SU-DHL-6 (cell line): ENCODE data around the gene NRXN2.

ENCODE experiments used
- H2AFZ ChIP-seq: fragments of 200-600 bp; sonication (generic); 2 replicates; pipeline ENCODE4 v1.6.1; 2014; ENCODE audit warnings: low read depth, mild to moderate bottlenecking, moderate library complexity, mixed read lengths, antibody characterized with exemption, low read length; ENCODE audit not compliant: severe bottlenecking
- H3F3A ChIP-seq: fragments of 200-600 bp; shearing (Covaris generic); 2 replicates; pipeline ENCODE4 v1.6.0; 2016; ENCODE audit warnings: antibody characterized with exemption, mild to moderate bottlenecking; ENCODE audit not compliant: insufficient read depth
- H3K27ac ChIP-seq: fragments of 200-600 bp; sonication (generic); 2 replicates; pipeline ENCODE4 v1.5.1; 2016; ENCODE audit warnings: low read depth, mild to moderate bottlenecking, low read length, moderate library complexity, mixed read lengths
- H3K27me3 ChIP-seq: fragments of 200-600 bp; sonication (generic), shearing (Covaris generic); 2 replicates; pipeline ENCODE4 v1.6.0; 2014; ENCODE audit warnings: mild to moderate bottlenecking, low read length
- H3K36me3 ChIP-seq: fragments of 200-600 bp; sonication (generic); 2 replicates; pipeline ENCODE4 v1.6.1; 2014; ENCODE audit warnings: mild to moderate bottlenecking, low read length, mixed read lengths
- H3K4me2 ChIP-seq: fragments of 300-600, 200-600 bp; shearing (Covaris generic), sonication (generic); 2 replicates; pipeline ENCODE4 v1.6.0; 2014; ENCODE audit warnings: low read length, low read depth, mild to moderate bottlenecking; ENCODE audit not compliant: poor library complexity, severe bottlenecking
- H3K4me3 ChIP-seq: fragments of 200-600 bp; sonication (generic); 2 replicates; pipeline ENCODE4 v1.5.1; 2014; ENCODE audit warnings: antibody characterized with exemption, low read length, mild to moderate bottlenecking, mixed read lengths; ENCODE audit not compliant: insufficient read depth, poor library complexity, severe bottlenecking
- H3K79me2 ChIP-seq: fragments of 200-600 bp; sonication (generic); 2 replicates; pipeline ENCODE4 v1.6.1; 2014; ENCODE audit warnings: mild to moderate bottlenecking, low read length, moderate library complexity; ENCODE audit not compliant: insufficient read depth
- H3K9ac ChIP-seq: fragments of 200-600 bp; sonication (generic); 2 replicates; pipeline ENCODE4 v1.7.0; 2014; ENCODE audit warnings: mild to moderate bottlenecking, low read length
- H3K9me2 ChIP-seq: fragments of 200-600 bp; sonication (generic); replicated peaks from 2 replicates; pipeline ENCODE4 v1.6.1; 2014; ENCODE audit warnings: low read length; ENCODE audit not compliant: insufficient read depth
- H3K9me3 ChIP-seq: fragments of 200-600 bp; sonication (generic); 2 replicates; pipeline ENCODE4 v1.6.1; 2014; ENCODE audit warnings: low read length, mixed read lengths; ENCODE audit not compliant: insufficient read depth
- H4K20me1 ChIP-seq: fragments of 200-600 bp; sonication (generic); 2 replicates; pipeline ENCODE4 v1.6.1; 2014; ENCODE audit warnings: low read depth, mild to moderate bottlenecking, antibody characterized with exemption, low read length, moderate library complexity, mixed read lengths
- EZH2phosphoT487 ChIP-seq: fragments of 200-600 bp; sonication (generic), shearing (Covaris generic); conservative IDR thresholded peaks from 2 replicates; pipeline ENCODE4 v1.6.1; 2018; ENCODE audit warnings: mild to moderate bottlenecking, antibody characterized with exemption, low read length, moderate library complexity, mixed read lengths
- TF ChIP-seq, protein P1 (sequence below): fragments of 200-600 bp; sonication (generic); IDR thresholded peaks from one replicate; pipeline ENCODE4 v1.5.1; 2017; ENCODE audit warnings: antibody characterized with exemption, mild to moderate bottlenecking, low read length, moderate library complexity; ENCODE audit not compliant: insufficient read depth, poor library complexity, severe bottlenecking

NRXN2 gene

DNA sequence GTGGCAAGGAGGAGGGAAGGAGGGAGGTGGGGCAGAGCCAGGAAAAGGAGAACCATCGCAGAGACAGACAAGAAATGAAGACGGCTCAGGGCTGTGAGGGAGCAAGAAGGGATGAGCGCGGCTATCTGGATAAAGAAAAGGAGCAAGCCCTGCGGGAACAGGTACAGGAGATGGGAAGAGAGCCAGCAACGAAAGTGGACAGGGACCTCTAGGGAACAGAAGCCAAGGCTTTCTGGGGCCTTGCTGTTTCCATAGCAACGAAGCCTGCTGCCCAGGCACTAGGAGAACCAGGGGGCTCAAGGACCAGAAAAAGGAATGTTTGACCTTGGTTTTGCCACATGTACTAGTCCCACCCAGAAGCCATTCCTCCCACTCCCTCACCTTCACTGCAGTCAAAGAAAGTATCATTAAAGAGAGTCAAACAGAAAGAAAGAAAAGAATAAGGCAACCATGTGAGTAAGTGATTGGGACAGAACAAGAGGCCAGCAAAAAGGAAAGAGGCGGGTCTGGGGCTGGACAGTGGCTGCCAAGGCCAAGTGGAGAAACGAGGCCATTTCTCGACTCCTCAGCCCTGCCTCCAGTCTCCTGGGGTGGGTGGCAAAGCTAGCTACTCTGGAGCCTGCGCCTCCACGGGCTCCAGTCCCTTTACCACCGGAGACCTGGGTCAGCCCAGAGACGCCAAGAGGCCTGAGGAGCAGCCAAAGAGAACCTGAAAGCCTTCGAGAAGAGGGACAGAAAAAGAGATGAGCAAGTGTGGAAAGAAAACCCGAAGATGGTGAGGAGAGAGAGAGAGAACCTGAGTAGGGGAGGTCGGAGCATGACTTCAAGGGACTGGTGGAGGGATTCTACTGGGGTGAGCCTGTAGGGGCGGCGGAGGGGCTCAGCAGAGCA, 35.1 kb downstream of the NRXN2 start:
- H3K79me2 ChIP-seq = no peaks in the 10 kb centered on the region
- no peaks in the 10 kb centered on the region for H3K27me3 ChIP-seq

DNA sequence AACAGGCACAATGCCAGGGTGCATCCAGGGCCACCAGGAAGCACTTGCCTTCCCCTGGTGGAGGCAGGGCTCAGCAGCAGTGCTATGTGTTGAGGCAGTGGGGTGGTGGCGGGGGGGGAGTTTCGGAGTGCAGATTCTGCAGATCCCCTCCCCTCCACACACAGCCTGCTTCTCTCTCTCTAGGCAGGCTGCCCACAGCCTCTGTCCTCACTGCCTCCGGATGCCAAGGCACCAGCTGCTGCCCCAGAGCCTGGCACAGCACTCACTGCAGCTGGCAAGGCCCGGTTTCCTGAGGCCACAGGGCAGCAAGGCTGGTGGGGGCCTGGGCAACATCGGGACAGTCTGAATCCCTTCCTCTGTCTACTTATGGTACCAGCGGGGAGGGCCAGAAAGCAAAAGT, 35.8 kb downstream of the NRXN2 start:
- H3K9ac ChIP-seq = no peak overlapping the region
- no peak overlapping the region for H3K27ac ChIP-seq
- no peak overlapping the region for H2AFZ ChIP-seq
- H3K4me2 ChIP-seq = no peak overlapping the region
- no peaks in the 10 kb centered on the region for H3K27me3 ChIP-seq
- no peaks in the 10 kb centered on the region for H3F3A ChIP-seq
- no peaks in the 10 kb centered on the region for H3K36me3 ChIP-seq
- TF ChIP-seq, protein P1, sequence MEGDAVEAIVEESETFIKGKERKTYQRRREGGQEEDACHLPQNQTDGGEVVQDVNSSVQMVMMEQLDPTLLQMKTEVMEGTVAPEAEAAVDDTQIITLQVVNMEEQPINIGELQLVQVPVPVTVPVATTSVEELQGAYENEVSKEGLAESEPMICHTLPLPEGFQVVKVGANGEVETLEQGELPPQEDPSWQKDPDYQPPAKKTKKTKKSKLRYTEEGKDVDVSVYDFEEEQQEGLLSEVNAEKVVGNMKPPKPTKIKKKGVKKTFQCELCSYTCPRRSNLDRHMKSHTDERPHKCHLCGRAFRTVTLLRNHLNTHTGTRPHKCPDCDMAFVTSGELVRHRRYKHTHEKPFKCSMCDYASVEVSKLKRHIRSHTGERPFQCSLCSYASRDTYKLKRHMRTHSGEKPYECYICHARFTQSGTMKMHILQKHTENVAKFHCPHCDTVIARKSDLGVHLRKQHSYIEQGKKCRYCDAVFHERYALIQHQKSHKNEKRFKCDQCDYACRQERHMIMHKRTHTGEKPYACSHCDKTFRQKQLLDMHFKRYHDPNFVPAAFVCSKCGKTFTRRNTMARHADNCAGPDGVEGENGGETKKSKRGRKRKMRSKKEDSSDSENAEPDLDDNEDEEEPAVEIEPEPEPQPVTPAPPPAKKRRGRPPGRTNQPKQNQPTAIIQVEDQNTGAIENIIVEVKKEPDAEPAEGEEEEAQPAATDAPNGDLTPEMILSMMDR = no peak
- no peaks in the 10 kb centered on the region for H4K20me1 ChIP-seq
- H3K9me3 ChIP-seq = no peaks in the 10 kb centered on the region
- H3K4me3 ChIP-seq = no peak overlapping the region
- no peaks in the 10 kb centered on the region for H3K79me2 ChIP-seq
- no peaks in the 10 kb centered on the region for H3K9me2 ChIP-seq

More for the DNA sequence above, 35.1 kb downstream of the NRXN2 start:
- H2AFZ ChIP-seq = no peak overlapping the region
- no peaks in the 10 kb centered on the region for H4K20me1 ChIP-seq
- no peak for TF ChIP-seq EZH2phosphoT487
- TF ChIP-seq, protein P1 = no peak
- H3K4me2 ChIP-seq = no peak overlapping the region
- no peaks in the 10 kb centered on the region for H3K9me3 ChIP-seq
- H3K36me3 ChIP-seq = no peaks in the 10 kb centered on the region
- H3K9ac ChIP-seq = no peak overlapping the region
- no peaks in the 10 kb centered on the region for H3F3A ChIP-seq
- no peaks in the 10 kb centered on the region for H3K9me2 ChIP-seq
- no peak overlapping the region for H3K4me3 ChIP-seq
- no peak overlapping the region for H3K27ac ChIP-seq

DNA sequence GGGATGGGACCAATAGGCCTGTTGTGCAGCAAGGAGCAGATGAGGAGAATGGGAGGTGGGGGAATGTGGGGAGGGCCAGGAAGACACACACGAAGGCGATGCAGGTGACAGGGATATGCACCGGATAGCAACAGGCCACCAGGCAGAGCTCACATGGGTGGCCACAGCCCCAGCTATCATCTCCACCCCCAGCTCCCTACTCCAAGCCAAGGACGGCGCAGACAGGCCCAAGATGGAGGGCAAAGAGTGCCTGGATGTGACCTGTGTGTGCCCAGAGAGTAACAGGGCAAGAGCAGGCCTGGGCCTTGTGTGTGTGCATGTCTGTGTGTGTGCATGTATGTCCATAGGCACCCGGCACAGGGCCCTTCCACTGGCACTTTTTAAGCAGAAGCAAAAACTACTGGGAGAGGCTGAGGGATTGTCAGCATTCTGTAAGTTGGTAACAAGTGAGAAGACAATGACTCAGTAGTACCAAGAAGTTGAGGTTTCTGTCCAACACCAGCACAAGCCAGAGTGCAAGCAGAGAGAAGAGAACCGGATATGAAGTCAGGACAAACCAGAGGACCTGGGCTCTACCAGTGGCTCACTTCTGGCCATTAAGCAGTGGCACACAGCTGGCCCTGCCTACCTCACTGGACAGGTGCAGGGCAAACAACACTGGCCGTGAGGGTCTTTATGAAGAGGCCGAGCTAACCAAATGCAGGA, 36.4 kb downstream of the NRXN2 start:
- Histone ChIP-seq H3K9me3 (no peaks in the 10 kb centered on the region), H3K4me2 (no peak overlapping the region), H2AFZ (no peak overlapping the region), H3K4me3 (no peak overlapping the region), H3K79me2 (no peaks in the 10 kb centered on the region), H3K36me3 (no peaks in the 10 kb centered on the region), H3K9me2 (no peaks in the 10 kb centered on the region), H4K20me1 (no peaks in the 10 kb centered on the region), H3K27me3 (no peaks in the 10 kb centered on the region), H3K27ac (no peak overlapping the region), H3F3A (no peaks in the 10 kb centered on the region), H3K9ac (no peak overlapping the region)
- TF ChIP-seq, protein P1 = no peak
- TF ChIP-seq EZH2phosphoT487 = no peak
